Naive B cell (primary cell): ENCODE results near the gene MAP1B. TPM values are rescaled to one million over a fixed set of nuclear protein-coding genes. Genes with fewer than 3 reads are reported as not detected.
"Not testable (repeated sequence)": the region's sequence is repeated elsewhere in the genome, so short reads cannot be mapped to it uniquely, and the experiment has no call there.

Experiments used
- ATAC-seq, 2 donors: fragments of 150-1000 bp; cut with Tn5 transposase; 2 replicates each; pipeline ENCODE4 v1.10.0; 2021; ENCODE audit warnings: low read depth in 2 of 2, mild to moderate bottlenecking in 2 of 2, moderate library complexity in 2 of 2
- DNase-seq: peaks from one replicate; pipeline ENCODE4 v3.0.0; 2022
- H3K27ac Mint-ChIP-seq, 6 donors: one replicate each; pipeline ENCODE4 v1.8.0; 2020 to 2022; ENCODE audit warnings: mild to moderate bottlenecking in 6 of 6, mixed read lengths in 6 of 6, moderate library complexity in 5 of 6, inconsistent platforms in 2 of 6
- H3K27me3 Mint-ChIP-seq, 3 donors: one replicate each; pipeline ENCODE4 v1.8.0; 2021 to 2022; ENCODE audit warnings: mixed read lengths in 3 of 3, mild to moderate bottlenecking in 1 of 3
- H3K36me3 Mint-ChIP-seq, 2 donors: one replicate each; pipeline ENCODE4 v1.8.0; 2020 to 2022; ENCODE audit warnings: mixed read lengths in 2 of 2, inconsistent platforms in 1 of 2, mild to moderate bottlenecking in 1 of 2
- H3K4me1 Mint-ChIP-seq, 3 donors: one replicate each; pipeline ENCODE4 v1.8.0; 2020 to 2022; ENCODE audit warnings: mixed read lengths in 3 of 3, inconsistent platforms in 1 of 3, mild to moderate bottlenecking in 1 of 3, moderate library complexity in 1 of 3
- H3K4me3 Mint-ChIP-seq, 8 donors: one replicate each; pipeline ENCODE4 v1.8.0; 2020 to 2022; ENCODE audit warnings: mild to moderate bottlenecking in 8 of 8, mixed read lengths in 8 of 8, moderate library complexity in 8 of 8, inconsistent platforms in 2 of 8
- H3K9me3 Mint-ChIP-seq, 7 donors: one replicate each; pipeline ENCODE4 v1.8.0; 2020 to 2022; ENCODE audit warnings: mixed read lengths in 7 of 7, mild to moderate bottlenecking in 5 of 7, inconsistent platforms in 2 of 7, moderate library complexity in 1 of 7
- polyA plus RNA-seq, 6 donors: library from polyadenylated mRNA; unstranded; fragments of 300-500 nt; fragmentation: Illumina TruSeq; gene quantifications; one replicate each; pipeline ENCODE4 v1.2.3, GENCODE V29; 2021; ENCODE audit warnings: low read depth in 6 of 6

MAP1B gene
- polyA plus RNA-seq, 6 donors from 2014 or later: 0.18 to 0.90 (median 0.35) TPM

GRCh38 chr5:72163349-72163983, 56.2 kb downstream of the MAP1B start:
- H3K36me3 Mint-ChIP-seq: no peaks in the 10 kb centered on the region

GRCh38 chr5:72166070-72166979, 59.0 kb downstream of the MAP1B start:
- H3K4me3 Mint-ChIP-seq: no peak overlapping the region
- no peak for ATAC-seq
- no peaks in the 10 kb centered on the region for H3K4me1 Mint-ChIP-seq
- DNase-seq: no peak
- peaks cover 36 to 62% (median 55%) of the 10 kb centered on the region in 3 donors for H3K27me3 Mint-ChIP-seq
- no peaks in the 10 kb centered on the region for H3K36me3 Mint-ChIP-seq
- H3K9me3 Mint-ChIP-seq: no peaks in the 10 kb centered on the region
- peak overlapping the region in 1 of 6 donors; percentile 36 for H3K27ac Mint-ChIP-seq

More at GRCh38 chr5:72163349-72163983, 56.2 kb downstream of the MAP1B start:
- ATAC-seq (no peak), DNase-seq (no peak)
- Mint-ChIP-seq H3K27ac (no peak overlapping the region), H3K27me3 (peaks cover 20 to 36% (median 35%) of the 10 kb centered on the region in 3 donors), H3K4me3 (no peak overlapping the region), H3K9me3 (no peaks in the 10 kb centered on the region), H3K4me1 (no peaks in the 10 kb centered on the region)

- no peaks in the 10 kb centered on the region for H3K4me1 Mint-ChIP-seq
- peaks cover 33 to 55% (median 51%) of the 10 kb centered on the region in 3 donors for H3K27me3 Mint-ChIP-seq
- H3K4me3 Mint-ChIP-seq: no peak overlapping the region
- no peak overlapping the region for H3K27ac Mint-ChIP-seq
- no peaks in the 10 kb centered on the region for H3K9me3 Mint-ChIP-seq
- DNase-seq: no peak
- ATAC-seq: no peak
- H3K36me3 Mint-ChIP-seq: no peaks in the 10 kb centered on the region
These were observed 60.0 kb downstream of the MAP1B start for GRCh38 chr5:72167257-72167656.

GRCh38 chr5:72167804-72168203, 60.5 kb downstream of the MAP1B start:
- Mint-ChIP-seq H3K27me3 (peaks cover 29 to 52% (median 50%) of the 10 kb centered on the region in 3 donors), H3K4me3 (no peak overlapping the region)

GRCh38 chr5:72170101-72170500, 62.8 kb downstream of the MAP1B start:
- Mint-ChIP-seq H3K27ac (no peak overlapping the region), H3K4me1 (no peaks in the 10 kb centered on the region), H3K9me3 (no peaks in the 10 kb centered on the region), H3K27me3 (peaks cover 31 to 60% (median 48%) of the 10 kb centered on the region in 3 donors), H3K4me3 (no peak overlapping the region), H3K36me3 (no peaks in the 10 kb centered on the region)
- ATAC-seq (no peak), DNase-seq (no peak)

More at GRCh38 chr5:72167804-72168203, 60.5 kb downstream of the MAP1B start:
- Mint-ChIP-seq H3K4me1 (no peaks in the 10 kb centered on the region), H3K27ac (no peak overlapping the region), H3K9me3 (no peaks in the 10 kb centered on the region), H3K36me3 (no peaks in the 10 kb centered on the region)
- ATAC-seq (no peak), DNase-seq (no peak)

- H3K27ac Mint-ChIP-seq, H3K36me3 Mint-ChIP-seq, DNase-seq, H3K4me1 Mint-ChIP-seq, H3K9me3 Mint-ChIP-seq, H3K4me3 Mint-ChIP-seq, ATAC-seq: not testable (repeated sequence)
- H3K27me3 Mint-ChIP-seq: peaks cover 36 to 61% (median 55%) of the 10 kb centered on the region in 3 donors
These were observed 63.9 kb downstream of the MAP1B start for GRCh38 chr5:72171181-72171580.

GRCh38 chr5:72171667-72172066, 64.4 kb downstream of the MAP1B start:
- Mint-ChIP-seq H3K9me3 (no peaks in the 10 kb centered on the region), H3K27me3 (peaks cover 35 to 56% (median 52%) of the 10 kb centered on the region in 3 donors), H3K27ac (no peak overlapping the region), H3K36me3 (no peaks in the 10 kb centered on the region), H3K4me3 (no peak overlapping the region), H3K4me1 (no peaks in the 10 kb centered on the region)
- ATAC-seq (peak; percentile 39 to 84), DNase-seq (no peak)

- no peak overlapping the region for H3K4me3 Mint-ChIP-seq
- no peaks in the 10 kb centered on the region for H3K9me3 Mint-ChIP-seq
- H3K36me3 Mint-ChIP-seq: no peaks in the 10 kb centered on the region
- H3K27me3 Mint-ChIP-seq: peaks cover 30 to 52% (median 48%) of the 10 kb centered on the region in 3 donors
- DNase-seq: no peak
- no peaks in the 10 kb centered on the region for H3K4me1 Mint-ChIP-seq
- H3K27ac Mint-ChIP-seq: no peak overlapping the region
- no peak for ATAC-seq
These were observed 65.5 kb downstream of the MAP1B start for GRCh38 chr5:72172786-72173185.

- no peak for ATAC-seq
- Mint-ChIP-seq H3K36me3 (no peaks in the 10 kb centered on the region), H3K4me3 (peak overlapping the region in 1 of 8 donors; percentile 62), H3K27me3 (peaks cover 25 to 61% (median 44%) of the 10 kb centered on the region in 3 donors), H3K4me1 (no peaks in the 10 kb centered on the region), H3K9me3 (no peaks in the 10 kb centered on the region), H3K27ac (no peak overlapping the region)
- no peak for DNase-seq
These were observed 70.3 kb downstream of the MAP1B start for GRCh38 chr5:72177538-72177937.

- no peaks in the 10 kb centered on the region for H3K36me3 Mint-ChIP-seq
- DNase-seq (no peak), ATAC-seq (no peak)
- peaks cover 22 to 78% (median 55%) of the 10 kb centered on the region in 3 donors for H3K27me3 Mint-ChIP-seq
- H3K27ac Mint-ChIP-seq: no peak overlapping the region
- no peak overlapping the region for H3K4me3 Mint-ChIP-seq
- no peaks in the 10 kb centered on the region for H3K9me3 Mint-ChIP-seq
- H3K4me1 Mint-ChIP-seq: no peaks in the 10 kb centered on the region
These were observed 71.9 kb downstream of the MAP1B start for GRCh38 chr5:72179028-72179815.

GRCh38 chr5:72179816-72180440, 72.7 kb downstream of the MAP1B start:
- no peak for ATAC-seq
- Mint-ChIP-seq H3K4me1 (no peaks in the 10 kb centered on the region), H3K27me3 (peaks cover 22 to 85% (median 52%) of the 10 kb centered on the region in 3 donors), H3K36me3 (no peaks in the 10 kb centered on the region), H3K27ac (no peak overlapping the region), H3K9me3 (no peaks in the 10 kb centered on the region), H3K4me3 (no peak overlapping the region)
- no peak for DNase-seq

- Mint-ChIP-seq H3K4me1 (no peaks in the 10 kb centered on the region), H3K27me3 (peaks cover 19 to 77% (median 46%) of the 10 kb centered on the region in 3 donors), H3K36me3 (no peaks in the 10 kb centered on the region), H3K4me3 (no peak overlapping the region), H3K9me3 (no peaks in the 10 kb centered on the region), H3K27ac (no peak overlapping the region)
- DNase-seq (no peak), ATAC-seq (no peak)
These were observed 73.7 kb downstream of the MAP1B start for GRCh38 chr5:72180925-72181324.

GRCh38 chr5:72182686-72183085, 75.4 kb downstream of the MAP1B start:
- no peaks in the 10 kb centered on the region for H3K36me3 Mint-ChIP-seq
- ATAC-seq (no peak), DNase-seq (no peak)
- H3K27ac Mint-ChIP-seq: no peak overlapping the region
- H3K4me1 Mint-ChIP-seq: no peaks in the 10 kb centered on the region
- H3K4me3 Mint-ChIP-seq: no peak overlapping the region
- no peaks in the 10 kb centered on the region for H3K9me3 Mint-ChIP-seq
- peaks cover 13 to 66% (median 52%) of the 10 kb centered on the region in 3 donors for H3K27me3 Mint-ChIP-seq
